GM10248 (cell line): ENCODE results near the gene DNAH10.

Experiments used
- CTCF ChIA-PET: fragments of 300-600 bp; sonication (Branson Sonifier 250); formaldehyde crosslinking; extraction: SDS; loops from one replicate; lab custom pipeline; 2021; ENCODE audit warnings: antibody characterized with exemption; lab: Yijun Ruan, JAX
- POLR2A ChIA-PET: fragments of 350-650 bp; sonication (Branson Sonifier 250); formaldehyde crosslinking; extraction: SDS; loops from one replicate; lab custom pipeline; 2020; ENCODE audit warnings: antibody characterized with exemption; lab: Yijun Ruan, JAX
- DNase-seq: peaks from one replicate; pipeline ENCODE4 v3.0.0; 2012; ENCODE audit errors: extremely low spot score
- CTCF ChIP-seq: IDR thresholded peaks from 2 replicates; pipeline ENCODE4 v1.5.1; 2012; ENCODE audit warnings: mild to moderate bottlenecking, low read depth; ENCODE audit errors: extremely low read depth, missing control alignments, control extremely low read depth

The DNAH10 gene

GRCh38 chr12:123790905-123791467 lies 28.9 kb downstream of the DNAH10 start:
- ChIA-PET POLR2A (no interaction called here), CTCF (interaction anchor here (1.2 to 2.4 kb wide), 3 partner anchors 12 to 51 kb away, joined by 3 to 14 read pairs (median 9); no protein-coding TSS in a partner anchor)
- DNase-seq = no peak
- no peak for TF ChIP-seq CTCF

- no peak for DNase-seq
- ChIA-PET CTCF (no interaction called here), POLR2A (no interaction called here)
- no peak for TF ChIP-seq CTCF
These were observed 31.9 kb downstream of the DNAH10 start for GRCh38 chr12:123794027-123794426.

- POLR2A ChIA-PET = no interaction called here
- no peak for DNase-seq
- TF ChIP-seq CTCF = no peak
- CTCF ChIA-PET = no interaction called here
These were observed 36.4 kb downstream of the DNAH10 start for GRCh38 chr12:123798518-123798917.

- CTCF ChIA-PET = no interaction called here
- POLR2A ChIA-PET = no interaction called here
- DNase-seq = no peak
These were observed 37.1 kb downstream of the DNAH10 start for GRCh38 chr12:123799227-123799626.

GRCh38 chr12:123801573-123802178 lies 39.6 kb downstream of the DNAH10 start:
- TF ChIP-seq CTCF = peak; percentile 49
- CTCF ChIA-PET = interaction anchor here (0.9 to 2.9 kb wide), 9 partner anchors 9 to 231 kb away, joined by 3 to 14 read pairs (median 5); no protein-coding TSS in a partner anchor
- POLR2A ChIA-PET = no interaction called here
- DNase-seq = peak; percentile 38

More at GRCh38 chr12:123799227-123799626, 37.1 kb downstream of the DNAH10 start:
- TF ChIP-seq CTCF = no peak

- ChIA-PET CTCF (interaction anchor here (1.1 to 1.7 kb wide), 2 partner anchors 13 to 179 kb away, joined by 3 to 4 read pairs; no protein-coding TSS in a partner anchor), POLR2A (no interaction called here)
- no peak for DNase-seq
- TF ChIP-seq CTCF = no peak
These were observed 43.1 kb downstream of the DNAH10 start for GRCh38 chr12:123805173-123805572.
